ENCODE data around the gene HDAC10.

GRCh38 chr22:50253941-50254340 lies 2.9 kb upstream of the HDAC10 start:
- no peak for TF ChIP-seq CTCF (IDR thresholded peaks at IDR 0.05)
- TF ChIP-seq POLR2A (IDR thresholded peaks at IDR 0.05) = no peak

Measured in thyroid gland (tissue), 4 donors.